ENCODE data around the gene PSMD10.

The PSMD10 gene

DNA sequence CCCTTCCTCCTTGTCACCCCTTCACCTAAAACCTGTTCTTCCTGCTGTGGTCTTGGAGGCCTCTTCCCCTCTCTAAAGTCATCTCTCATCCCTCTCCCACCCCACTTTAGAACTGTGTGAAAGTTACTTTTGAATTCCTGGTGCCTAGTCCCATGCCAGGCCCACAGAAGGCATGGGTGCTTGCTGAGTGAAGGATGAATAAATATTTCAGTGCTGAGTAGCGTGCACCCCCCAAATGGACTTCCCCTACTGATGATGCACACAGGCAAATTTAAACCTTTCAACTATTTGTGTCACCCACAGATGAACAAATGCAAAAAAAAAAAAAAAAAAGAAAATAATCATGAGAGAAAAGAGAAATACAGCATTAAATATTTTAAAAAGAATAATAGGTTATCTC is 19.8 kb downstream of the PSMD10 start:
- DNase-seq, result no peak

GRCh38 chrX:108070891-108071290 is 20.5 kb downstream of the PSMD10 start:
- DNase-seq, result no peak

DNA sequence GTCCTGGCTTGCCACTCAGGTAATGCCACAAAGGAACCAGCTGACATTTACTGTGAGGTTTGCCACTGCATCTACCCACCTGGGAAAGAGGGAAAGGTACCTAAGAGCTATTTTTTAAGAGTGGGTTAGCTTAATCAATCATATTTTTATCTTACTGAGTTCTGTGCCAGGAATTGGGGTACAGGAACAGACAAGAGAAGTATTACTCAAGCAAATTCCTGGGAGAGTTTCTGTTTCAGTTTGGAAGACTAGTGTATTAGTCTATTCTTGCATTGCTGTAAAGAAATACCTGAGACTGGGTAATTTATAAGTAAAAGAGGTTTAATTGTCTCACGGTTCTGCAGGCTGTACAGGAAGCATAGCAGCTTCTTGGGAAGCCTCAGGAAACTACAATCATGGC is 23.2 kb downstream of the PSMD10 start:
- no peak for DNase-seq

DNA sequence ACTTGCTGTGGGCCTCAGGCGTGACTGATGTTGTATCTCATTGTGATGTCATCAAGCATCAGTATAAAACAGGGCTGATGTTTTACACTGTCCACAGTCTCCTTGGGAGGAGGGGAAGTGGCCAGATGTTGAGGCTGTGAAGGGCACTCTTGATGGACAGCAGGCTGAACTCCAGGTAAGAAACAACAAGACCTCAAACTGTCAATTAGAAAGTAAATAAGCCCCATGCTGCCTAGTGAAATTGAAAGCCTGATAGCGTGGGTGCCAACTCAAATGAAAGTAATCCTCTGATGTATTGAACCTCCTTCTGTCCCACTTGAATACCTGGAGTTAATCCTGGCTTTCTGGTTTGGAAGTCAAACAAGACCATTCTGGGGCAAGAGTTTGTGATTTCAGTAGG is 26.7 kb downstream of the PSMD10 start:
- DNase-seq, result no peak

- no peak for DNase-seq
Measured at GRCh38 chrX:108064001-108064400, 27.3 kb downstream of the PSMD10 start.

DNA sequence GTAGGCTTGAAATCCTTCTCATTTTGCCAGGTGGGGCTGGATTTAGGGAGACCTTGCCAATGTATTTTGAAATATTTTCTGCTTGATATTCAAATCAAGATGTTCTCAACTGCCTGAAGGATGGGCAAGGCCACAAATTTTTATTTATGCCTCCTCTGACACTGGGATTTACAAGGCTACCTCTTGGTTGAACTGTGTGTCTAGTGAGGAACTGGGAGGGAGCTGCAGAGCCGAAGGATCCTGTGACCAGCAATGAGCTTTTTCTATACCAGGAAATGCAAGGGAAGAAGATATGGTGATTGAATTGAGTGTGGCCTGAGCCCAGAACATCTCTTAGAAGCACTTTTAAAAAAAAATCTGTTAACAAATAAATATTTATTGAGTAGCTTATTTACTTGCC is 31.5 kb downstream of the PSMD10 start:
- no peak for DNase-seq

DNA sequence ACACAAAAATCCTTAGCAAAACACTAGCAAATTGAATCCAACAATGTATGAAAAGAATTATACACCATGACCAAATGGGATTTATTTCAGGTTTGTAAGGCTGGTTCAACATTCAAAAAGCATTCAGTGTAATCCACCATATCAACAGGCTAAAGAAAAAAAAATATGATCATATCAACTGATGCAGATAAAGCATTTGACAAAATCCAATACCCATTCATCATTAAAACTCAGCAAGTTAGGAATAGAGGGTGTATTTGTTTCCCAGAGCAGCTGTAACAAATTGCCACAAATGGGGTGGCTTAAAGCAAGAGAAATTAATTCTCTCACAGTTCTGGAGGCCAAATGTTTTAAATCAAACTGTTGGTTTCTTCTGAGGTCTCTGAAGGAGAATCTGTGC is 35.8 kb downstream of the PSMD10 start:
- DNase-seq, result no peak

DNA sequence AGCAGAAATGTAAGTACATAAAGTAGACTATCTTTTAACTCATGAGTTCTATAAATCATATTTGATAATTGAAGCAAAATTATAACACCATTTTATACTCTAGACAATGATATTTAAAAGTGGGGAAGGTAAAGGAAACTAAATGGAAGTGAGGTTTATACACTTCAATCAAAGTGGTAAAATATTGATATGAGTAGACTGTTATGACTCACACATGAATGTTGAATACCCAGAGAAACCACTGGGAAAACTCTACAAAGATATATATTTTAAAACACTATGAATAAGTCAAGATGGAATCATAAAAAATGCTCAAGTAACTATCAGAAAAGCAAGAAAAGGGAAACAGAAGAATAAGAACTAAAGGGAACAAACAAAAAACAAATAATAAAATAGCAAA is 38.1 kb downstream of the PSMD10 start:
- DNase-seq, result no peak

DNA sequence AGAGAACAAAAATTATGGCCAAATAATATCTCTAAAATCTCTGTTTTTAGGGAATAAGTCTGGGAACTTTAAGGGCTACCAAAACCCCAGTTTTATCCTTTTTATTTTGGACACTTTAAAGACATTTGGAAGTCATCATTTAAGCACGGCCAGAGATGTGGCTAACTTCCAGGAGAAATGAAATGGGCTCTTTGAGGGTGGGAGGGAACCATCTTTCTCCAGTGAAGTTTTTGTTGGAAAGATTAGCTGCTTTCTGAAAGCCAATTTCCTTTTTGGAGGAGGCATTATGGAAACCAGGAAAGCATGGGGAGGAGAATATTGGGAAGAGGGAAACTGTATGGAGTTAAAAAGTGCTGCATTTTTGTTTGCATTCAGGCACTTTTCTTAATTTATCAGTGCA is 41.7 kb downstream of the PSMD10 start:
- DNase-seq, result no peak

GRCh38 chrX:108044554-108045256 is 46.6 kb downstream of the PSMD10 start, which contains the start of gene VSIG1:
TSS of gene VSIG1 (plus strand) at chrX:108045065. CDS start at chrX:108045131, 66 bp downstream.
- DNase-seq, result no peak

DNA sequence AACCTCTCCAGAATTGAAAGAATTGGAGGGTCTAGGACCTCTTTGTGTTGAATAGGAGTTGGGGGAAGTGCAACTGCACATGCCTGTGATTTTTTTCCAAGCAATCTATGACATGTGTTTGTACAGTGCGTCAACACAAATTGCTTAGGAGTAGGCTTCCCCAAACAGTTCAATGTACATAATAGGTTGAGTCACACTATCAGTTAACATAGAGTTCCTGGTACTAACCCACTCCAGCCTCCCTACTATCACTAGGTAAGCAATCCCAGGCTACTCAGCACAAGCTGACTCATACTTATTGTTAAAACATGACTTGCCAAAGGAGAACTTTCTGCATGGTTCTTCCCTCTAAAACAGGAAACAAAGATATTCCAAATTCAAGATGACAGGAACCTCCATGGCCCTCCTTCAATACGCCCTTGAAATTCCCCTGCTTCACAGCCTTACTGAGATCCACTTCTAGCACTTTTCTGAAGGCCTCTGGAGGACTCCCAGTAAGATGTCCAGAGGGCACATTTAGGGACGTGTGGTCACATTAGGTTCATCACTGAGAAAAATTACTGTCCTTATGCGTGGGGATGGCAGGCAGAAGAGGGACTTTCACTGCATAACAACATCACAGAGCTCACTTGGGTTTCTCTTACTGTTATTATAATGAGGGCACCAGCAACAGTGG is 54.9 kb downstream of the PSMD10 start:
- no peak for DNase-seq

- DNase-seq, result no peak
Measured at GRCh38 chrX:108034725-108035124, 56.6 kb downstream of the PSMD10 start.

Measured in hematopoietic multipotent progenitor cell treated with erythropoietin and hydrocortisone succinate and interleukin-3 and kit ligand, for 8 days (in vitro differentiated cells).